BE2C (cell line): ENCODE results near the gene CENPP.

Experiments used
- DNase-seq: peaks from one replicate; pipeline ENCODE4 v3.0.0-alpha.2; 2020
- H3K27me3 ChIP-seq: fragments of 250-450 bp; sonication (Bioruptor Pico); 2 replicates; pipeline ENCODE4 v1.5.1; 2020; ENCODE audit warnings: mild to moderate bottlenecking
- H3K36me3 ChIP-seq: fragments of 250-450 bp; sonication (Bioruptor Pico); 2 replicates; pipeline ENCODE4 v1.5.1; 2020; ENCODE audit warnings: mild to moderate bottlenecking
- H3K4me1 ChIP-seq: fragments of 250-450 bp; sonication (Bioruptor Pico); 2 replicates; pipeline ENCODE4 v1.5.1; 2020
- H3K4me3 ChIP-seq: 2 replicates; pipeline ENCODE4 v1.5.1; 2011; ENCODE audit warnings: low read depth, low read length
- H3K9me3 ChIP-seq: fragments of 250-450 bp; sonication (Bioruptor Pico); 2 replicates; pipeline ENCODE4 v1.5.1; 2020
- TF ChIP-seq, protein P1 (sequence below): IDR thresholded peaks from 2 replicates; pipeline ENCODE4 v1.5.1; 2012; ENCODE audit warnings: mild to moderate bottlenecking, low read depth, low read length

Gene CENPP

DNA sequence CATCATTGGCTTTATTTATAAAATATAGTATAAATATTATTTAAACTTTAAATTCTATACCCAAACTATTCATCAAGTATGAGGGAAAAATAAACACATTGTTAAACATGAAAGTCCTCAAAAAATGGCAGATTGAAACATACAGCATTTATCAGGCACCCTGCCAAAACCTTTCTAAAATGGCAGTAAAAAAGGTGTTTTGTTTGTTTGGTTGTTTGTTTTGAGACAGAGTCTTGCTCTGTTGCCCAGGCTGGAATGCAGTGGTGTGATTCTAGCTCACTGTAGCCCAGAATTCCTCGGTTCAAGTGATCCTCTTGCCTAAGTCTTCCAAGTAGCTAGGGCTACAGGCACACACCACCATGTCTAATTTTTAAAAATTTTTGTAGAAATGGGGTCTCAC lies 270.2 kb downstream of the CENPP start:
- no peaks in the 10 kb centered on the region for H3K36me3 ChIP-seq
- TF ChIP-seq, protein P1, sequence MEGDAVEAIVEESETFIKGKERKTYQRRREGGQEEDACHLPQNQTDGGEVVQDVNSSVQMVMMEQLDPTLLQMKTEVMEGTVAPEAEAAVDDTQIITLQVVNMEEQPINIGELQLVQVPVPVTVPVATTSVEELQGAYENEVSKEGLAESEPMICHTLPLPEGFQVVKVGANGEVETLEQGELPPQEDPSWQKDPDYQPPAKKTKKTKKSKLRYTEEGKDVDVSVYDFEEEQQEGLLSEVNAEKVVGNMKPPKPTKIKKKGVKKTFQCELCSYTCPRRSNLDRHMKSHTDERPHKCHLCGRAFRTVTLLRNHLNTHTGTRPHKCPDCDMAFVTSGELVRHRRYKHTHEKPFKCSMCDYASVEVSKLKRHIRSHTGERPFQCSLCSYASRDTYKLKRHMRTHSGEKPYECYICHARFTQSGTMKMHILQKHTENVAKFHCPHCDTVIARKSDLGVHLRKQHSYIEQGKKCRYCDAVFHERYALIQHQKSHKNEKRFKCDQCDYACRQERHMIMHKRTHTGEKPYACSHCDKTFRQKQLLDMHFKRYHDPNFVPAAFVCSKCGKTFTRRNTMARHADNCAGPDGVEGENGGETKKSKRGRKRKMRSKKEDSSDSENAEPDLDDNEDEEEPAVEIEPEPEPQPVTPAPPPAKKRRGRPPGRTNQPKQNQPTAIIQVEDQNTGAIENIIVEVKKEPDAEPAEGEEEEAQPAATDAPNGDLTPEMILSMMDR = no peak
- no peaks in the 10 kb centered on the region; the same call in 1 of the 2 replicates for H3K4me1 ChIP-seq
- no peaks in the 10 kb centered on the region for H3K9me3 ChIP-seq
- DNase-seq = no peak
- H3K27me3 ChIP-seq = no peaks in the 10 kb centered on the region
- no peak overlapping the region for H3K4me3 ChIP-seq

DNA sequence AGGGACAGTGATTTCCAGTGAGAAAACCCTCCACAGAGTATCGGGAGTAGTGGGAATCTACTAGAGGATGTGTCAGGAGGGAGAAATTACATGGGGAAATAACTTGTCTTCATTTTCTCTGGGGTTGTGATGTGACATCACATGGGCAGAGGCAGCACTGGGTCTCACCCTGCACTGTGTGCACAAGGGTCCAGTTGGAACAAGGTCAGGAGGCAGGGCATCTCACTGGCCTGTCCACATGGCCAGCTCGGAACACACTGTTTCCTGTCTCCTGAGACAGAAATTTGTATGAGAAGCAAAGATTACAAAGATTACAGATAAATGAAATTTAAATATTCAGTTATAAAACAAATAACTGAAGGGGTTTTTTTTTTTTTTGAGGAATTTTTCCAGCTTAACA lies 272.6 kb downstream of the CENPP start:
- Histone ChIP-seq H3K9me3 (no peaks in the 10 kb centered on the region), H3K36me3 (no peaks in the 10 kb centered on the region), H3K4me3 (no peak overlapping the region), H3K27me3 (no peaks in the 10 kb centered on the region), H3K4me1 (no peaks in the 10 kb centered on the region; the same call in 1 of the 2 replicates)
- TF ChIP-seq, protein P1 = no peak
- DNase-seq = no peak

DNA sequence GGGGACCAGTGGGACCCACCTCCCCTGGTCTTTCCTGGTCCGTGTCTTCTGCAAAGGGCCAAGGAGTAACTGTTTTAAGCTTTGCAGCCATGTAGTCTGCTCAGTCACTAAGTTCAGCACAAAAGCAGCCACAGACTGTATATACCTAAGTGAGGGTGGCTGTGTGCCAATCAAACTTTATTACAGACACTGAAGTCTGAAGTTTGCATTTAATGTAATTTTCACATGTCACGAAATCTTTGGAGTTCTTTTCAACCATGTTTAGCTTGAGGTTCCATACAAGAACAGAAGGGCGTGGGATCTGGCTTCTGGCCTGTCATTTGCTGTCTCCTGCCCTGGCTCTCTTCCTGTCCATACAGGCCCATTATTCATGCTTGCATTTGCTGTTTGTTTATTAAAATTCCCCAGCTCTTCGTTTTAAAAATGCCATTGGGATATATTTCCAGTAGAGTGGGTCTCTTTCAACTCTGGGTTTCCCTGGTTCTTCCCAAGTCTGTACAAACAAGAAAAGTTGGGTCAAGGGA lies 274.2 kb downstream of the CENPP start:
- no peaks in the 10 kb centered on the region for H3K27me3 ChIP-seq
- no peaks in the 10 kb centered on the region for H3K9me3 ChIP-seq
- no peak overlapping the region for H3K4me3 ChIP-seq
- DNase-seq = no peak
- no peaks in the 10 kb centered on the region for H3K36me3 ChIP-seq
- TF ChIP-seq, protein P1 = no peak
- no peaks in the 10 kb centered on the region; the same call in 1 of the 2 replicates for H3K4me1 ChIP-seq

DNA sequence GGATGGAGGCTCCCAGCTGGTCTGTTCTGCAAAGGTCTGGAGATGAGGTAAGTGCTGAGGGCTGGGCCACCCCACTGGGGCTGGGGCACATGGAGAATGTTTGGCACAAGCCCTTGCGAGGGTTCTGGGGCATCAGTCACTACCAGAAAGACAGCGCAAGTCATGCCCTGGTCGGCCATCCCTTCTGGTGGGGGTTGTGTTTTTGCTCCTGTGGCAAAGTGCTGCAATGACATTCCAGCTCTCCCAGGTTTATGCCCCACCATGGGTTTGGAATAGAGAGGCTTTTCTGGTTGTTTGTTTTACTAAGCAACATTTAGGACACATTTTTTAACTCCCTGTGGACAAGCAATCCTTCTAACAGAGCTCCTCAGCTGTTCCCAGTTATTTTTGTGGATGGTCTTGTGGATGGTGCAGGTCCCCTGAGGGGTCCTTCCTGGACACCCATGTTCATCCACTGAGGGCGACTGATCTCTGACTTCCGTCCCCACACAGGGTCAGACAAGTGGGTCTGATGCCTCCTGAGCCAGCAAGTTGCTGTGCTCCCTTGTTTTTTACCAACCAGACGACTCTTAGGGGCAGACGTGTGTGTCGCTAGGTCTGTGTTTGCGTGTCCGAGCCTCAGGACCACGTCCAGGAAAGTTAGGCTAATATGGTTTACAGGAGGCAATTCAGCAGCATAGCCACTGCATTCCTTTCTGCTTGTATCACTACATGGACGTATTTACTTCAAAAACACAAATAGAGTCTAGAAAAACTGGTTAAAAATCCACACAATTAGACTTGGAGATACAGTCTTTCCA lies 274.9 kb downstream of the CENPP start:
- Histone ChIP-seq H3K4me1 (no peaks in the 10 kb centered on the region; the same call in 1 of the 2 replicates), H3K4me3 (no peak overlapping the region), H3K36me3 (no peaks in the 10 kb centered on the region), H3K9me3 (no peaks in the 10 kb centered on the region), H3K27me3 (no peaks in the 10 kb centered on the region)
- TF ChIP-seq, protein P1 = no peak
- no peak for DNase-seq

DNA sequence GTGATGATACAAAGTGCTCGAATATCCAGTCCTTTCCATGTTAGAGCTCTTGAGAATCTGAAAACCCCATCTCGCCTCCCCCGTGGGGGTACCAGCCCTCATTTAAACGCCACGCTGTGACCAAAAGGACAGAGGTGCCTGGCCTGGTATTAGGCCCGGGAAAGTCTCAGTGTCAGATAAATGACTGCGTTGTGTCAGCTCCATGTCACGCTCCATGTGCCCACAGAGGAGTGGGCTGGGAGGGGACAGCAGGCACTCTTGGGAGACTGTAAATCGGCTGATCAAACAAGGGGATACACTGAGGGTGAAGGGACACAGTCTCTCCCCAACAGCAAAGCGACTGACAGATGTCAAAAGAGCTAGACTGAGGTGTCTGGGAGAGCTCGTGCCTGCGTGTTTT lies 275.7 kb downstream of the CENPP start:
- Histone ChIP-seq H3K27me3 (no peaks in the 10 kb centered on the region), H3K4me3 (no peak overlapping the region), H3K4me1 (no peaks in the 10 kb centered on the region; the same call in 1 of the 2 replicates), H3K36me3 (no peaks in the 10 kb centered on the region), H3K9me3 (no peaks in the 10 kb centered on the region)
- TF ChIP-seq, protein P1 = no peak
- no peak for DNase-seq

DNA sequence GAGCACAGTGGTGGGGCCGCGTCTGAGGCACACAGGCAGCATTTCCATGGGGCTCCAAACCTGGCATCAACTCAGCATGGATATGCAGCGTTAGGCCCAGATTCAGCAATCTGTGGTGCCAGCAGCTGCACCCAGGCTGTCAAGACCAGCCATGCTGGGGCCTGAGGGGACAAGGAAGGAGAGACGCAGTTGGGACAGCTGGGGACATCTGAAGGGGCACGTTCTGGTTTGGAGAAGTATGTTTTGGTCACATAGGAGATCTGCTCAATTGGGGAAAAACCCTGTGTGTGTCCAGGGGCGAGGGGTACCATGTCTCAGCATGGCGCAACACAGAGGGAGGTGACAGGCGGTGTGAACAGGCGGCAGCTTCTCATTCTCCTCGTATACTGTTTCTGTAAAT lies 276.7 kb downstream of the CENPP start:
- no peak for DNase-seq
- TF ChIP-seq, protein P1 = no peak
- no peaks in the 10 kb centered on the region for H3K4me1 ChIP-seq
- no peaks in the 10 kb centered on the region for H3K36me3 ChIP-seq
- no peaks in the 10 kb centered on the region for H3K27me3 ChIP-seq
- no peaks in the 10 kb centered on the region for H3K9me3 ChIP-seq
- H3K4me3 ChIP-seq = no peak overlapping the region
